Stimulated activated CD4-positive, alpha-beta T cell treated with anti-CD3 and anti-CD28 coated beads, Interleukin-15, amount 100 ng/mL, for 24 hours (primary cell): ENCODE measurements around the gene B3GNT9.

Experiments
- DNase-seq: peaks from one replicate; pipeline ENCODE4 v3.0.0-alpha.2; 2020

B3GNT9 gene

GRCh38 chr16:67184995-67185650 lies 34.3 kb upstream of the B3GNT9 start:
- peak; percentile 92 for DNase-seq

DNA sequence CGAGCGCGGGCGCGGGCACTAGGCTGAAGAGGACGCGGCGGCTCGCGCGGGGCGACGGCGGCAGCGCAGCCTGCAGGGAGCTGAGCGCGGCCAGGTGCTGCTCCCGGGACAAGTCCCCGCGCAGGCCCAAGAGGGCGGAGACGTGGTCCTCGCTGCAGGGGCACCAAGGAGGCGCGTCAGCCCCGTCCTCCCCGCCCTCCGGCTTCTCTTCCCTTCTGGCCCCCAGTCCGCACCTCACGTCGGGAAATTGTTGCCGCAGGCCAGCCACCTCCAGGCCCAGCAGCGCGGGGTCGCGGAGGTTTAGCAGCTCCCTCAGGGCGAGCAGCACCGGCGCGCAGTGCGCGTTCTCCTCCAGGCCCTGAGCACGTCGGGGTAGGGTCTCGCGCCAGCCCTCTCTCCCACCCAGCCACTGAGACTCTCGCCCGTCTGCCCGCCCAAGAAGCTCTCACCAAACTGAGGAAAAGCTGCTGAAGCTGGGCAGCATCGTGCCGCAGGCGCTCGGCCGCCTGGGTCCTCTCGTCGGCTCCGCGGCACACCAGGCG lies 33.7 kb upstream of the B3GNT9 start:
- no peak for DNase-seq

DNA sequence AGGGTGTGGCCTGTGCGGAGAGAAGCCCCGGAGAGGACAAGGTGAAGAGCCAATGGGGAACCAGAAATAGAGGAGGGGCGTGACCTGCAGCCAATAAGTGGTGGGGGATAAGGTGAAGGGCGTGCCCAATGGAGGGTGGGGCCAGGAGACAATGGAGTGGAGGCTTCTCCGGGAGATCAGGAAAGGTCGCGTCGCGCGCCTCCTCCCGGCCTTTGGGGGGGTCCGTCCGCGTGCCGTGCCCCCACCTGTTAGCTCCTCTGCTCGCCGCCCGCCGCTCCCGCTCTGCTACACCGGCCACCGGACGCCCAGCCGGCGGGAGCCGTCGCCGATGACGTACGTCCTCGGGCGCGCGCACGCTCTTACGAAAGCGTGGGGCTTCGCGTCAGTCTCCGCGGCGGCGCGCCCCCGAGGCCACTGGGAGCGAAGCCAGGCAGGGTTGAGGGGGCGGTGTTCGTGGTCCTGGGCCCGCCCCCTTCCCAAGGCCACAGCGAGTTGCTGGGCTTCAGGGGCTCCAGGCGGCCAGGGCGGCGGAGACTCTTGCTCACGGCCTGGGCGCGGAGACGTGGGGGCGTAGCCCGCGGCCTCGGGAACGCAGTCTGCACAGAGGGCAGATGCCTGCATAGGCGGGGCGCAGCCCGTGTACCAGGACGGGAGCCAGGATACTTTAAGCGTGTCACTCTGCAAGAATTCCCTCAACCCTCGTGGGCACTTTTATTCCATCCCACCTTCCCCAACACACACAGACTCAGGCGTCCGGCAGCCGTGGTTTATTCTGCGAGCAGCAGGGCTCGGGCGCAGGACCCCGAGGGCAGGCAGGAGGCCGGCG lies 33.0 kb upstream of the B3GNT9 start, which contains the start of gene MATCAP1:
Gene MATCAP1 (minus strand): TSS at position 337 of the 826 bp plus-strand sequence. CDS start 3,353 bp downstream, outside the sequence.
- peak; percentile 97 for DNase-seq

- DNase-seq, result no peak
Measured at GRCh38 chr16:67183284-67183626, 32.5 kb upstream of the B3GNT9 start.

DNA sequence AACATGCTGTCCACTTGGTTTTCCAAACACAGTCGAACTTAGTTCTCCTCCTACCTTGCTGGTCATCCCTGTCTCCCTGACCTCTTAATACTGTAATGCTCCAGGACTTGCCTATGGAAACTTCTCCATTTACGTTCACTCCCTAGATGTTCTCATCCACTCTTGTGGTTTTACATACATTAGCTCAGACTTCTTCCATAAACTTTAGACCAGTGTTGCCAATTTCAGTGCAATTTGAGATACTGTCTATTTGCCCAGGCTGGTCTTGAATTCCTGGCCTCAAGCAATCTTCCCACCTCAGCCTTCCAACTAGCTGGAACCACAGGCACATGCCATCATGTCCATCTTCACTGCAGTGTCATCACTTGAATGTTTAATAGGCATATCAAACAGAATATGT lies 31.5 kb upstream of the B3GNT9 start:
- no peak for DNase-seq

- no peak for DNase-seq
Measured at GRCh38 chr16:67181346-67181745, 30.5 kb upstream of the B3GNT9 start.

DNA sequence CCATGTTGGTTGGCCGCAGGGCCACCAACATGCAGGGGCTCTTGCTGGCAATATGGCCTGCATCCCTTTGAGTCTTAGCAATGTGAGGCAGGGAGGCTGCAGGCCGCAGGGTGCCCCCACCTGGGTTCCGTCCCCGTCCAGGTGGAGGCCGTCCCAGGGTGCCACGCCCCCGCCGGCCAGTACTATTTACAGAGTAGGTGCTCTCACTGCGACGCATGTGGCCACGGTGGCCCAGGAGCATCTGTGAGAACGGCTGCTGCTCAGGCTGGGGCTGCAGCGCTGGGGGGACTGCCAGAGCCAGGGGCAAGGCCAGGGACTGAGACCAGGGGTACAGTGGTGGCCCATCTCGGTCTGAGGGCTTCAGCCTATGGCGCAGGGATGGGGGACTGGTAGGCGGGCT lies 29.4 kb upstream of the B3GNT9 start:
- no peak for DNase-seq

DNA sequence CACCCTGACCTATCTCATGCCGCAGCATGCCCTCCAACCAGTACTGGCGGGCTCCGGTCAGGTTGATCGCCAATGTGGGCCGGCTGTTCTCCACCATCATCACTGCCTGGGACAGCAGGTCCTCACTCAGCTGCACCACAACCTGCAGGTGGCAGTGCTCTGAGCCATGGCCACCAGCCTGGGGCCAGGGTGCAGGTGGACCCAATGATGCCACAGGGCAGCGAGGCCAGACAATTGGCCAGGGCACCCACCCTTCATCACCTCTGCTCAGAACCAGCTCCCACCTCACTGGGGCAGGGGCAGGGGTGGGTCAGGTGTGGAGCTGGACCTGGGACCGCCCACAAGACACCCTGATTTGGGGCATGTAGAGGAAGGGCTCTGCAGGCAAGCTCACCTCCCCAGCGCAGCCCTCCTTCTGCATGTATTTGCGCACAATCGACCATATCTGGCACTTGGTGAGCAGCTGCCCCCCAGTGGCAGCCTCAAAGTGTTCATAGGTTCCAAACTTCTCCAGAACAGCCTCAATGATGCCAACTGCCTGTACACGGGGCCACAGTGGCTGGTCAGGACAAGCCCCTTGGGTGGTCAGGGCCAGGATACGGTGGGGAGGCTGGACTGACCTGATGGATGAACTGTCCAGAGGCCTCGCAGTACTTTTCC lies 28.8 kb upstream of the B3GNT9 start:
- no peak for DNase-seq

GRCh38 chr16:67177743-67178699 lies 27.2 kb upstream of the B3GNT9 start:
- DNase-seq, result peak; percentile 68

DNA sequence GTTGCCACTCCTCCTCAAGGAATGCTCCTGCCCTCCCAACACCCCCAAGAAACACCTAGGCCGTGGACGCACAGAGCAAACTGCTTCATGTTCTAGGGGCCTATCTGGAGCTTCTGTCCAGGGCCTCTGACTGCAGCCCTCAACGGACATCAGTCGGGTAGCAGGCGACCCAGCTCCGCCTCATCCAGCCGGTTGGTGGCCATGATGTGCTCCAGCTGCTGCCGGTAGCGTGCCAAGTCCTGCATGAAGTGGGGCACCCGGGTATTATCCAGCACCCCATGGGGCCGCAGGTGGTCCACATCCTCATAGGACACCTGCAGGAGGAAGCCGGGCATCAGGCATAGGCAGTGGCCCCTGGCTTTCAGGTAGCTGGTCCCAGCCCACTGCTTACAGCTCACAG lies 25.9 kb upstream of the B3GNT9 start:
- DNase-seq, result no peak

GRCh38 chr16:67174706-67175231 lies 24.0 kb upstream of the B3GNT9 start:
- DNase-seq, result no peak

- peak; percentile 77 for DNase-seq
Measured at GRCh38 chr16:67173808-67174705, 23.3 kb upstream of the B3GNT9 start.

DNA sequence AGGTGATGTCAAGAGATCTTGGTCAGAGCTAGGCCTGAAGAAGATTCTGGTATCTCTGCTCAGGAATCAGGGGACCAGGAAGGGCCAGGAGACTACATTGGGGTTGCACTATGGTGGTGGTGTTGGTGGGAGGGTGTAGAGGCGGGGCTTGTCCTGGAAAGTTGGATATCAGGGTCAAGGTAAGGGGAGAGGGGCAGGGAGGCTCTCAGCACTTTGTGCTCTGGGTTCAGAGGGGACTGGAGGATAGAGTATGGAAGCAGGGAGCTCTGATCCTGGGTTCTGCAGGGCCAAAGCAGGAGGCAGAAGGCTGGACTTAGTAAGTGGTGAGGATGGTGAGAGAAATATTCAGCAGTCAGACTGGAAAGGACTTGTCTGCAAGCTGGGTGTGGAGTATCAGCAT lies 22.5 kb upstream of the B3GNT9 start:
- no peak for DNase-seq

GRCh38 chr16:67170949-67171649 lies 20.3 kb upstream of the B3GNT9 start:
- DNase-seq, result no peak

DNA sequence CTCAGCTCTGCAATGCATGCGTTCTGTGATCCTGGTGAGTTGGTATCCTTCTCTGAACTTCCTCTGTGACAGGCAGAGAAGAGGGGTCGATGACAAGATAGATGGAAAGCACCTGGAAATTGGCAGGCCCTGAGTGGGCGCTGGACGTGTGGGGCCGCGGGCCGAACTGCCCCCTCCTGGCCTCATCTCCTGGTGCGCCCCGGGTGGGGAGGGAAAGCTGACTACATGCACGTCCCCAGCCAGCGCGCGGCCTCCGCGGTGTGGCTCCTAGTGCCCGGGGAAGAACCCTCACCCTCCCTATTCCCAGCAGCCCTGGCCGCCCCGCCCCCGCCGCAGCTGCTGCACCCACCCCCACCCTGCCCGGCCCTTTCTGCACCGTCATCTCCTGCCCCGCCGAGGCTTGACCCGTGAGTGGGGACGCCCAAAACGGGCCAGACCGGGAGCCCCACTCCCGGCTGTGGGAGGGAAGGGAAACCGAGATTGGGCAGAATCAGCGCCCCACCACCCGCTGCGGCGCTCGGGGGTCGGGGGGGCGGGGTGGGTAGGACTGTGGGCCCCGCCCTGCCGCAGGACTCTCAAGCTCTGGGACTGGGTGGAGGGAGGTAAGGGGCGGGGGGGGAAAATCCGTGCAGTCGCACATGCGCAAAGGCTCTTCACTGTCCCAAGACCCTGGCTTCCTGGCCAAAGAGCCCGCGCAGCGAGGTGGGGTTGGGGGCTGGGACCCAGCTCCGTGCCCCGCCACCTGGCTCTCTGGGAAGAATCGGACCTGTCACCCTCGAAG lies 19.6 kb upstream of the B3GNT9 start, which contains the start of gene NOL3:
Gene NOL3 (plus strand): TSS at position 371 of the 781 bp plus-strand sequence.
- peak; percentile 75 for DNase-seq

DNA sequence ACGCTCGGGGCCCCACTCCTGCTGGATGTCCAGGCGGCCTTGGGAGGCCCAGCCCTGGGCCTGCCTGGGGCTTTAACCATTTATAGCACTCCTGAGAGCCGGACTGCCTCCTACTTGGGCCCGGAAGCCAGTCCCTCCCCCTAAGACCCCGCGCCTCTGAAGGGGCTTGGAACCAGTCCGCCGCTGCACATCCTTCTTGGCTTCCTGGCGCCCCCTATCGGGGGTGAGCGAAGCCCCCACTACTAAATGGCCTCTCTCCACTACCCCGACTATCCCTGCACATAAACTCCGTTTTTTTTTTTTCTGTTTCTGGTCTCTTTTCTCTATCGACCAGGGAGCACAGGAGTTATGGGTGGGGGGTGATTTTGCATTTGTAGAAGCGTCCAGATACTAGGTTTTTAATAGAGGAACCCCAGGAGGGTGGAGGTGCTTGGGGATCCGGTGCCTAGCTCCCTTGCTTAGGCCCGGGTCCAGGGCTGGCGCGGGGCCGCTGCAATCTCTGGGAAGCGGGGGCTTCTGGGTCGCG lies 18.9 kb upstream of the B3GNT9 start:
- peak; percentile 59 for DNase-seq

GRCh38 chr16:67169011-67169451 lies 18.2 kb upstream of the B3GNT9 start:
- no peak for DNase-seq

- DNase-seq, result no peak
Measured at GRCh38 chr16:67167588-67167987, 16.8 kb upstream of the B3GNT9 start.

DNA sequence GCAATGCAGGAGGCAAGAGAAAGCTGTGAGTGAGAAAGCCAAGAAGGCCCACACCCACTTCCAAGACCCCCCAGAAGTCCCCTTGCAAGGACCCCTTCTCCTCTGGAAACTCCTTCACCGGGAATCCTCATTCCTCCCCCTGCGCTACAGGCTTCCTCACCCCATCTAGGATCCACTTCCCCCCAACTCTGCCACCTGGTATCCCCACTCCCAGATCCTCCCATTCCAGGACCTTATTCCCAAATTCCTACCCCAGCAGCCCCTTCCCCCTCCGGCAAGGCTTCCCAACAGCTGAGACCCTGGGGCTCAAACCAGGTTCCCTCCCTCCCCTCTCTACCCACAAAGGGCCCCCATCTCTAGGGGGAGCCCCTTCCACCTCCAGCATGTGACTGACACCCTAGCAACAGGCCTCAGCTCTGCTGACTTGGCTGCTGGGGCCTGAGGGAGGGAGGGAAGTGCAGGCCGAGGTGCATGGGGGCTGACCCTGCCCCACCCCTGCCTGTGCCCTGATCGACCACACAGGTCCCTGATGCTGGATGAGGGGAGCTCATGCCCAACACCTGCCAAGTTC lies 15.9 kb upstream of the B3GNT9 start:
- no peak for DNase-seq
